HT1080 (cell line): ENCODE results near the gene PRSS27. TPM values are rescaled to one million over a fixed set of nuclear protein-coding genes. Genes with fewer than 3 reads are reported as not detected.
"Not testable (repeated sequence)": the region's sequence is repeated elsewhere in the genome, so short reads cannot be mapped to it uniquely, and the experiment has no call there.

ENCODE experiments used
- DNase-seq: peaks from one replicate; pipeline ENCODE4 v3.0.0-alpha.2; 2015; ENCODE audit warnings: low read depth
- total RNA-seq: library from RNA; depleted of rRNA; stranded (reverse); fragments of >200 nt; shearing (Covaris generic); gene quantifications from 2 replicates; pipeline ENCODE4 v1.2.3, GENCODE V29; 2014

Gene PRSS27
- total RNA-seq, 1 experiment from 2014 or later, result not detected

GRCh38 chr16:2698103-2698870 is 21.7 kb downstream of the PRSS27 start:
- no peak for DNase-seq

DNA sequence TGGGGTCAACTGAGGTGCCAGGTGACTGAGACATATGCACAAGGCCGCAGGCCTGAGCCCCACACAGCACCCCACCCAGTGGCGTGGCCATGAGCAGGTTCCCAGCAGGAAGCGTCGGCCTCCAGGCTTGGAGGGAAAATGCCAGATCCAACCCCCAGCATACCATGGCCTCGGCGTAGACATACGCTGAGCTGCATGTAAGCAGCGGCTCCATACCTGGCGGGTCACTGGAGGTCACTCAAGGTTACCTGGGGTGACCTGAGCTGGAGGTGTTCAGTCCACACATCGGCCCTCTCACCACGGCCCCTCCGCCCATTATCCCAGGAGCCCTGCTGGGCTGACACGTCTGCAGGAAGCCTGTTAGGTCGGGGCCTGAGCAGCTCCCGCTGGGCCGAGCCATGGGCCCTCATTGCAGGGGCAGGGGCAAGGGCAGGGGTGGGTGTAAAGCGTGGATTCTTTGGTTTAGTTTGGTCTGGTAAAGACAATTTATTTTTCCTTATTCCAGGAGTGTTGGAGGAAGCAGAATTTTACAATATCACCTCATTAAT is 22.5 kb downstream of the PRSS27 start:
- DNase-seq, result no peak

DNA sequence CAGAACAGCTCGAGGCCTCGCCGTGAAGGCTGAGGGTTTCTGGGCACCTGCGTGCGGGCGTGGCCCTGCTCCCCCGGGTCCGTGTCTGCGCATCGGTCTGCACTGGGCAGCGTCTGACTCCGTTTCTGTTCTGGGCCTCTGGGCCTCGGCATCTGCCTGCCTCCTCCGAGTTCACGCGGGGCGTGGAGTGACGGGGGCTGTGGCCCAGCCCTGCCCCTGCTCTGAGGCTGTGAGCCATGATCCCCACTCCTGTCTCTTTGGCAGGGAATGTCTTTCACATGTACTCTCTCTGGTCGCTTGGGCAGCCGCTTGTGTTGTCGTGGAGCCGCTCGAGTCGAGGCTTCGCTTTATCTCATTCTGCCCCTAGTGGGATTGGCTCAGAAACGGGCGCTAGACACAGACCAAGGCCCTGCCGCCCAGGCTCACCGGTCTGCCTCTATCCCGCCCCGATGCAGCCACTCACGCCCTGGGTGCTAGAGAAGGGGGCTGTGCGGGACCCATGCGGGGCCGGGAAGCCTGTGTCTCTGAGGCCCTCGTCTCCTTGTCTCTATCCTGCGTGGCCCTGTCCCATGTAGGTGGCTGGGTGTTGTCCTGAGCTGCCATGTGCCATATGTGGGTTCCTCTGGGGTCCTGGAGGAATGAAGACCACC is 23.3 kb downstream of the PRSS27 start:
- not testable (repeated sequence) for DNase-seq

GRCh38 chr16:2692948-2693651 is 26.9 kb downstream of the PRSS27 start:
- no peak for DNase-seq

GRCh38 chr16:2692251-2692947 is 27.6 kb downstream of the PRSS27 start:
- DNase-seq, result no peak

DNA sequence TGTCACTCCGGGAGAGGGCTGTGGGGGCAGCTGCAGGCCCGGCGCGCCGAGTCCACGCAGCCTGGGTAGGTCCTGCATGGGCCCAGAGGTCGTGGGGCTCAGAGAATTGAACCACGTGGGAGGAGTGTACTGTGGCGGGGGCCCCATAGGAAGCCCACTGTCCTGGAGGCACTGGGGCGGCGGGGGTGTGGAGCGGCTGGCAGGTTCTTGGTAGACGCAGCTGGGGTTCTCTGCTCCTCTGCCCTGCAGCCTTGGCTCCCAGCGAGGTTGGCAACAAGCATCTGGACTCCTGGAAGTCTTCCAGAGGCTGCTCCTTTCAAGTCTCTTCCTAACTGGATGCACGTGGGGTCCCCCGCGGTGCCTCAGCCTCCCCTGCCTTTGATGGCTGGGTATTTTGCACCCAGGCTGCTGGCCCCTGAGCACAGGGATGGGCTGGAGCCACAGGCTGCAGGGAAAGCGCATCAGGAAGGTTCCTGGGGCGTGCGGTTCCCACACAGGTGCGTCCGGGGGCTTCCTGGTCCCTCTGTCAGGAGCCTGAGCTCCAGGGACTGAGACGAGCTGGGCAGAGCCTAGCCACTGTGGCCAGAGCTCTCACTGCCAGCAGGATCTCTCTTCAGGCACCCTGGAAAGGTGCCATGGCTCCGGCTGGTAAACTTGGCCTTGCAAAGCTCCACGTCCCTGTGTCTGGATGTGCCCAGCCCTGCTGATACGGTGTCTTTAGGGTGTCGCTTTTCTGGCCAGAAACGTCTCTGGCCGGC is 28.4 kb downstream of the PRSS27 start:
- no peak for DNase-seq

DNA sequence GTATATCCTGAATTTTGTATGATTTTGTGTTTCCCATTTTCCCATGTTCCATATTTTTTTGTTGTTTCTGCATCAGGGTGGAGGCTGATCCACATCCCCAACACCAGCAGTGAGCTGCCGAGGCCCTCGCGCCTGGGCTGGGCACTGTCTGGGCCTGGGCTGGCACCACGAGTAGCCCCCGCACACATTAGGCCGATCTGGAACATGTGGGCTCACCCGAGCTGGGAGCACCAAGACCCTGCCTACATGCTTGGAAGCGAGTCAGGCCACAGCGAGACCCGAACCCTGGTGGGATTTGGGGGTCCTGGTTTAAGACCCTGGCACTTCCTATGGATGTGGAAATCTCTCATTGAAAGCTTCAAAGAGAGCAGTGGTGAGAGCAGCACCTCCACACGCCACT is 29.2 kb downstream of the PRSS27 start:
- no peak for DNase-seq

GRCh38 chr16:2689968-2690801 is 29.8 kb downstream of the PRSS27 start:
- DNase-seq, result no peak

DNA sequence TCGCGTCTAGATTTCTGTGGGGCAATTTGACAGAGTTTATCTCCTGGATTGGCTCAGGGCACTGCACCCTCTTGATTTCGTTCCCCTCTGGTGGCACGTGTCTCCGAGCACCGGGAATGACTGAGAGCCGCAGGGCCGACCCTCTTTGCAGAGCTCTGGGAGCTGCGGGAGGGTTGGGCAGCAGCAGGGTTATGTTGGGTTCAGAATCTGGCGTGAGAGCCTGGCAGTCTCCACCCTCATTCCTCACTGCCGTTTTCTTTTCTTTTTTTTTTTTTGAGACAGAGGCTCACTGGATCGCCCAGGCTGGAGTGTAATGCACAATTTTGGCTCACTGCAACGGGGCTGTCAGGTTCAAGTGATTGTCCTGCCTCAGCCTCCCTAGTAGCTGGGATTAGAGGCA is 30.6 kb downstream of the PRSS27 start:
- not testable (repeated sequence) for DNase-seq

DNA sequence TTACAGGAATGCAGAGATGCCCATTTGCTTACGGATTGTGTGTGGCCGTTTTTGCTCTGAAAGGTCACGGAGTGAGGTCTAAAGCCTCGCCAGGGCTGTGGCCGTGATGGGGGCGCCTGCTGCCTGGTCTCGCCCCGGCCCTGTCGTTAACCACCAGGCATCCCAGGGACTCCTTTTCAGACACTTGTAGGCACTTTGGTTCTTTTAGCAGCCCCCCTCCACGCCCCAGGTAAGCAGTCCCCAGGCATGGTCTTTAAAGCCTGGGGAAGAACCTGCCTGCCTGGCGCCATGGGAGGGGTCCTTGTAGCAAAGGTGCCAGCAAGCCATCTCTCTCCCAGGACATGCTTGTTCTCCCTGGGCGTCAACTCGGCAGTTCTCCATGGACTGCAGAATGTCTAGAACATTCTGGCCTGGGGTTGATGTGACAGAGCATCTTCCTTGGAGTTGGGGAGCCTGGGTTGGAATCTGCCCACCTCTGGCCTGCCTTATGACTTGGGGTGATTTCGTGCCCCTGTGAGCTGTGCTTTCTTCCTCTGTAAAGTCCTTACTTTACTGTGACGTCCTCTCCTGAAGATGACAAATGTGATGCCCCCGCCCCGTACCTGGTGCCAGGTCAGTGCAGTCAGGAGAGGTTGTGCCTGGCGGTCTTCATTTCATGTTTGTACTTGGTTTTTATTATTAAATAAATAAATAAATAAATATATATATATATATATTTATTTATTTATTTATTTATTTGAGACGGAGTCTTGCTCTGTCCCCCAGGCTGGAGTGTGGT is 32.3 kb downstream of the PRSS27 start:
- DNase-seq, result no peak

GRCh38 chr16:2686912-2687507 is 33.0 kb downstream of the PRSS27 start:
- DNase-seq, result no peak

- DNase-seq, result not testable (repeated sequence)
These were observed 33.9 kb downstream of the PRSS27 start for GRCh38 chr16:2686075-2686474.

DNA sequence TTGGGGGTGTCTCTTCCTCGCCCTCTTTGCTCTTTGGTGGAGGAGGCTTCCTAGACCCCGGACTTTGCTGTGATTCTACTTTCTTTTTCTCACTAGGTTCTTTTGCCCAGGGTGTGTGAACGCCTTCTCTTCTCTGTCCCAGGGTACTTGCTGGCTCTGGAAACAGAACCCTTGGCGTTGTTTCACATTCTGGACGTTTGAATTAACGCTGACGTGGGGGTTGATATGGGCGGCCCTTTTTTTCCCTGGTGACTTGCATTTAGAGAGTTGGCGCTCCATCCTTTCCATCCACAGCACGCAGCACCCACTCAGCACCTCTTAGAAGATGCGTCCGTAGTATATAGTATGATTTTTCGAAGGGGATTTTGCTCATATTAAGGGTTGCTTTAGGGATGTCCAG is 37.0 kb downstream of the PRSS27 start:
- not testable (repeated sequence) for DNase-seq

GRCh38 chr16:2682209-2683021 is 37.6 kb downstream of the PRSS27 start, which contains the start of gene KCTD5:
Gene KCTD5 (plus strand): TSS chr16:2682523. CDS start chr16:2682549, 26 bp downstream.
- DNase-seq, result peak; percentile 90

DNA sequence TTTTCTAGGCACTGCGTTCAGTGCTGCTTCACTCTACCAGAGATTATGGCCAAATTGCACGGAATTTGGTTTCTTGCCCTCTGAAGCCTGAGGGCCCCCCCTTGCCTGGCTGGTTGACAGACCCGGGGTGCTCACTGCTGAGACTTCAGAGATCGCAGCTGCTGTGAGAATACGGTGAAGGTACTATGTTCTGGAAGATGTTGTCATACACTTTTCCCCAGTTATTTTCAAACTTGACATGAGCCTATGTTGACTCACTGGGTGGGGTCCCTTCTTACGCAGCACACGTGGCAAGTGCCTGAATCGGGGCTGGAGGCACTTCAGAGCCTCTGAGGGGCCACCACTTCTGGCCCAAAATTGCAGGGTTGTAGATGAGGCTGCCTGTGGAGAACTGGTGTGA is 39.7 kb downstream of the PRSS27 start:
- DNase-seq, result not testable (repeated sequence)

GRCh38 chr16:2679902-2680301 is 40.1 kb downstream of the PRSS27 start:
- not testable (repeated sequence) for DNase-seq

DNA sequence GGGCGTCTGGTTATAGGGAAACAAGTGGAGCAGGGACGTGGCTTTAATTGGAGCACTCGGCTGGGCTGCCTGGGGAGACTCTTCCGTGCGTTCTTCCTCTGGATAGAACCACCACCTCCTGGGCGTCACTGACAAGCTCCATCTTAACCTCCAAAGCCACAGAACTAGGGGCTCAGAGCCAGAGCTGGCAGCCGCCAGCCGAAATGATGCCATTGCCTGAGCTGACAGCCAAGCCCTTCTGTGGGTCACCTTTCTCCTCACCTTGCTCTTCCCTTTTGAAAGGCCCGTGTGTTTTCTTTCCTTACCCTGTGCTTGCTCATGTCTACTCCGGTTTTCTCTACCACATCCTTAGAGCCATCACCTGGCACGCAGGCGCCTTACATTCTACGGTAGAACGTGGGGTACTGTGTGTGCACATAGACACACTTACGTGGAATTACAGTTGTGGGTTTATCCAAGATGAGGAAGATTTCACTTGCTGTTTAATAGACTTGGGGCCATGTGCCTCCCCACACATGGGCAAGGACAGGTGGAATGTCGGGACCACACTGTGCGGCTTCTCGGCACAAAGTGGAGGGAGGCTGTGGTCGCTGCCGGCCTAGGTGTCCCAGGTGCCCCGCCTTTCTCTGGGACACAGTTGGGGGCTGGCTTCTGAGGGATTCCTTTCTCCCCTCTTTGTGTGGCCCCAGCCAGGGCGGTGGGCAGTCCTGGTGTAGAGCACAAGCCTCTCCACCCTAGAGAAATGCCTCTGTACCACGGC is 41.6 kb downstream of the PRSS27 start:
- not testable (repeated sequence) for DNase-seq
